Measurements from ENCODE around the gene ARHGEF5. TPM values are rescaled to one million over a fixed set of nuclear protein-coding genes. Genes with fewer than 3 reads are reported as not detected.
"Not testable (repeated sequence)": the region's sequence is repeated elsewhere in the genome, so short reads cannot be mapped to it uniquely, and the experiment has no call there.

Gene ARHGEF5
- total RNA-seq, 1 donor: 3.2 TPM

DNA sequence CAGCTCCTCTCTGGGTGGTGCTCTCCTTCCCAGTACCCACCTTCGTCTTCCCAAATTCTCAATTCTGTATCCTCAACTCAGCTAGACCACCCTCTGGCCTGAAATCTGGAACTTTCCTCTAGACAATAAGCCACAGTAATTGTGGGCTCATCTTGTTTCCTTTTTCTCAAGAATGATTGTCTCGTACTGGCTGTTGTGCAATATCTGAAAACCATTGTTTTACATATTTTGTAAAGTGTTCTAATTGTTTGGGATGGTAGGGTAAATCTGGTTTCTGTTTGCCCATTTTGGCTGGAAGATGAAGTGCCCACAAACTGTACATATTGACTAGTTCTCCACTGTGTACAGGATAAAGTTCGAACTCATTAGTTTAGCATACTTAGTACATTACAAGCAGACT, 59.6 kb downstream of the ARHGEF5 start:
- H3K4me3 ChIP-seq (ENCODE audit: low read depth, low read length): no peak overlapping the region
- DNase-seq (ENCODE audit: low read depth): no peak
- no peak for TF ChIP-seq CTCF (IDR thresholded peaks at IDR 0.05; ENCODE audit: insufficient read depth, low read length)

- no peak for DNase-seq (ENCODE audit: low read depth)
- TF ChIP-seq CTCF (IDR thresholded peaks at IDR 0.05; ENCODE audit: insufficient read depth, low read length): no peak
- no peak overlapping the region for H3K4me3 ChIP-seq (ENCODE audit: low read depth, low read length)
Observed at GRCh38 chr7:144415858-144416257, 60.7 kb downstream of the ARHGEF5 start.

DNA sequence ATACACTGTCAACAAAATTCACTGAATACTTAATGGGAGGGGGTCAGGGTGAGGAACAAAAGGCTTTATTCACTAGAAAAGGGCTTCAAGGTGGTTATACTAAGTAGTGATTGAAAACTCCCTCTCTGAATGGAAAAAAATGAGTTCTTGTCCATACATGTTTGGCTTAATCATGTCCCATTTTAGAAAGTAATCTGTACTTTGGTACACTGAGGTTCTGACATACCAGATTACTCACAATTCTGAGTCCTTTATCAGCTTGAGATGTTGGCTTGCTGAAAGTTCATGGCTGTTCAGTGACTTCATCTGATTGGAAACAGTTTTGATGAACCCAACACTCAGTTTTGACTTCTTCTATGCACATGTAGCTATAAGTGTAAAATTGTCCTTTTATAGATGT, 61.1 kb downstream of the ARHGEF5 start:
- no peak for TF ChIP-seq CTCF (IDR thresholded peaks at IDR 0.05; ENCODE audit: insufficient read depth, low read length)
- DNase-seq (ENCODE audit: low read depth): no peak
- H3K4me3 ChIP-seq (ENCODE audit: low read depth, low read length): no peak overlapping the region

DNA sequence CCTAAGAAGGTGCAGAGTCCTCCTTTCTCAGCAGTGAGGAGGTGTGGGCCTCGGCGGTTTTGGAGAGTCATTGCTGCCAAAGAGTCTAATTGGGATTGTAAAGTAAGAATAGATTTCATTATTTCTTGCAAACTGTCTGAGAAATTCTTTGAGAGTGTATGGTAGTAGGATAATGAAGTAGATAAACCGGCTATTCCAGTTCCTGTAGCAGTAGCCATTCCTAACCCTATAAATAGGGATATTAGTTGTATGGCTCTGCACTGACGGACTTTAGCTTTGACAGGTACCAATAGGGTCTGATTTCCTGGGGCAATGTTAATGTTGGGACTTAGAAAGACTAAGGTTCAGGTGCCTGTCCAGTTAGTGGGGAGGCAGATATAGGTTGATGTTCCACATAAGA, 63.7 kb downstream of the ARHGEF5 start:
- not testable (repeated sequence) for H3K4me3 ChIP-seq (ENCODE audit: low read depth, low read length)

DNA sequence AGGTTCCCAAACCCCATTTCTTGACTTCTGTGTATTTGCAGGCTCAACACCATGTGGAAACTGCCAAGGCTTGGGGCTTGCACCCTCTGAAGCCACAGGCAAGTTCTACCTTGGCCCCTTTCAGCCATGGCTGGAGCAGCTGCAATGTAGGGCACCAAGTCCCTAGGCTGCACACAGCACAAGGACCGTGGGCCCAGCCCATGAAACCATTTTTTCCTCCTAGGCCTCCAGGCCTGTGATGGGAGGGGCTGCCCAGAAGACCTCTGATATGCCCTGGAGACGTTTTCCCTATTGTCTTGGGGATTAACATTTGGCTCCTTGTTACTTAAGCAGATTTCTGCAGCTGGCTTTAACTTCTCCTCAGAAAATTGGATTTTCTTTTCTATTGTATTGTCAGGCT, 72.3 kb downstream of the ARHGEF5 start:
- not testable (repeated sequence) for H3K4me3 ChIP-seq (ENCODE audit: low read depth, low read length); DNase-seq (ENCODE audit: low read depth)

More for the DNA sequence above, 63.7 kb downstream of the ARHGEF5 start:
- not testable (repeated sequence) for DNase-seq (ENCODE audit: low read depth)

DNA sequence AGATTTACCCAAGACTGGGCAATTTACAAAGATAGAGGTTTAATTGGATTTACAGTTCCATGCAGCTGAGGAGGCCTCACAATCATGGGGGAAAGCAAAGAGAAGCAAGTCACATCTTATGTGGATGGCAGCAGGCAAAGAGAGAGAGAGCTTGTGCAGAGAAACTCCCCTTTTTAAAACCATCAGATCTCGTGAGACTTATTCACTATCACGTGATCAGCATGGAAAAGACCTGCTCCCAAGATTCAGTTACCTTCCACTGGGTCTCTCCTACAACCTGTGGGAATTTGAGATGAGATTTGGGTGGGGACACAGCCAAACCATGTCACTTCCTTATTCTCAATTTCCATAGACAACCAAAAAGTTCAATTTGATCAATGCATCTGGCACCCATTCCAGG, 73.2 kb downstream of the ARHGEF5 start:
- no peak overlapping the region for H3K4me3 ChIP-seq (ENCODE audit: low read depth, low read length)
- DNase-seq (ENCODE audit: low read depth): no peak
- no peak for TF ChIP-seq CTCF (IDR thresholded peaks at IDR 0.05; ENCODE audit: insufficient read depth, low read length)

Other genes with a start within 250 kb of the ARHGEF5 start
- not detected in 2 replicates for gene OR2A2, start 245.8 kb upstream of the ARHGEF5 start, total RNA-seq (ENCODE audit: low replicate concordance)
- not detected in 2 replicates for gene OR2A14, start 232.2 kb upstream of the ARHGEF5 start, total RNA-seq (ENCODE audit: low replicate concordance)
- 1.7 and 2.9 TPM in 2 replicates for gene CTAGE4, start 171.9 kb upstream of the ARHGEF5 start, total RNA-seq (ENCODE audit: low replicate concordance)
- 1.1 and 2.7 TPM in 2 replicates for gene ARHGEF35, start 159.6 kb upstream of the ARHGEF5 start, total RNA-seq (ENCODE audit: low replicate concordance)
- gene OR2A42, start 115.8 kb upstream of the ARHGEF5 start, total RNA-seq (ENCODE audit: low replicate concordance): not detected in 2 replicates
- gene OR2A7, start 90.6 kb upstream of the ARHGEF5 start, total RNA-seq (ENCODE audit: low replicate concordance): 0.81 and 0.98 TPM in 2 replicates
- 6.2 TPM in 1 of 2 replicates, not detected in the other for gene CTAGE8, start 86.1 kb upstream of the ARHGEF5 start, total RNA-seq (ENCODE audit: low replicate concordance)
- 0.27 TPM in 1 of 2 replicates, not detected in the other for gene OR2A1, start 43.0 kb upstream of the ARHGEF5 start, total RNA-seq (ENCODE audit: low replicate concordance)
- gene NOBOX, start 48.3 kb downstream of the ARHGEF5 start, total RNA-seq (ENCODE audit: low replicate concordance): not detected in 2 replicates

All from fibroblast of the aortic adventitia (primary cell).